HCT116 (cell line): ENCODE data around the gene MADD. TPM values are rescaled to one million over a fixed set of nuclear protein-coding genes. Genes with fewer than 3 reads are reported as not detected.

Experiments
- ATAC-seq: fragments of 200-7000 bp; cut with Tn5 transposase; 2 replicates; pipeline ENCODE4 v1.9.1; 2020; ENCODE audit warnings: mild to moderate bottlenecking, moderate library complexity
- BruUV-seq: library from RNA; stranded (reverse); fragments of 400-500 nt; replicated peaks from 2 replicates; lab custom pipeline; 2021; lab: Mats Ljungman, UMichigan
- CTCF ChIA-PET: fragments of 300-600 bp; sonication (Branson Sonifier 250); formaldehyde crosslinking; loops from one replicate; lab custom pipeline; 2021; ENCODE audit warnings: antibody characterized with exemption; lab: Charles Lee
- POLR2A ChIA-PET: fragments of 300-600, 350-600 bp; sonication (Branson Sonifier 250); formaldehyde crosslinking; loops from one replicate; lab custom pipeline; 2021; ENCODE audit warnings: antibody characterized with exemption; lab: Charles Lee
- RAD21 ChIA-PET, 2 experiments: fragments of 300-600 bp; sonication (Branson Sonifier 250); formaldehyde crosslinking; loops; one replicate each; lab custom pipeline; 2023; ENCODE audit warnings: low total read pairs in 2 of 2; ENCODE audit not compliant: uncharacterized antibody in 2 of 2, unreplicated experiment in 2 of 2, low non-redundant PET in 1 of 2; lab: Charles Lee
- DNase-seq: peaks from one replicate; pipeline ENCODE4 v3.0.0-alpha.2; 2010; ENCODE audit warnings: low read depth, low spot score
- H2AFZ ChIP-seq: fragments of 200-600 bp; shearing (Covaris generic), sonication (generic); 2 replicates; pipeline ENCODE4 v1.6.1; 2017; ENCODE audit warnings: low read depth, mixed run types, mixed read lengths, antibody characterized with exemption, low read length; ENCODE audit not compliant: poor library complexity, severe bottlenecking
- H3K27ac ChIP-seq: 2 replicates; pipeline ENCODE4 v1.5.1; 2012; ENCODE audit warnings: low read depth, low read length
- H3K27me3 ChIP-seq: fragments of 200-600 bp; sonication (generic); 2 replicates; pipeline ENCODE4 v1.6.1; 2016; ENCODE audit warnings: mixed run types, low read length, mixed read lengths; ENCODE audit not compliant: insufficient read depth
- H3K36me3 ChIP-seq, 2 experiments: fragments of 200-500 bp in 1 of 2; fragments of 200-600 bp in 1 of 2; sonication (Bioruptor generic) in 1 of 2; sonication (generic) in 1 of 2; 2 replicates each; pipeline versions ENCODE4 v1.5.1 to v1.6.1; 2014 to 2016; ENCODE audit warnings: low read length in 2 of 2, inconsistent platforms in 1 of 2, mixed read lengths in 1 of 2, mixed run types in 1 of 2; ENCODE audit not compliant: insufficient read depth in 2 of 2, control insufficient read depth in 1 of 2
- H3K4me1 ChIP-seq, 2 experiments: fragments of 200-600 bp in 1 of 2; sonication (generic) in 1 of 2; 2 replicates each; pipeline versions ENCODE4 v1.5.1 to v1.6.1; 2012 to 2017; ENCODE audit warnings: low read length in 2 of 2, inconsistent platforms in 1 of 2, mild to moderate bottlenecking in 1 of 2, mixed read lengths in 1 of 2, mixed run types in 1 of 2, moderate library complexity in 1 of 2; ENCODE audit not compliant: insufficient read depth in 2 of 2, control insufficient read depth in 1 of 2
- H3K4me2 ChIP-seq: fragments of 200-600 bp; sonication (generic); 2 replicates; pipeline ENCODE4 v1.6.1; 2017; ENCODE audit warnings: mixed run types, low read length, mixed read lengths
- H3K4me3 ChIP-seq, 2 experiments: fragments of 200-600 bp in 1 of 2; sonication (generic) in 1 of 2; replicated peaks in 1 of 2; 2 replicates each; pipeline ENCODE4 v1.5.1; 2011 to 2016; ENCODE audit warnings: low read length in 2 of 2, control low read depth in 1 of 2, low read depth in 1 of 2, mild to moderate bottlenecking in 1 of 2, mixed read lengths in 1 of 2, mixed run types in 1 of 2
- H3K79me2 ChIP-seq: fragments of 200-600 bp; sonication (generic); 2 replicates; pipeline ENCODE4 v1.6.1; 2017; ENCODE audit warnings: mild to moderate bottlenecking, mixed run types, low read length, moderate library complexity, mixed read lengths; ENCODE audit not compliant: insufficient read depth
- H3K9ac ChIP-seq: fragments of 200-600 bp; sonication (generic); 2 replicates; pipeline ENCODE4 v1.6.1; 2016; ENCODE audit warnings: low read length, mixed read lengths
- H3K9me2 ChIP-seq: fragments of 200-600 bp; sonication (generic), shearing (Covaris generic); 2 replicates; pipeline ENCODE4 v1.6.1; 2017; ENCODE audit warnings: mixed run types, mild to moderate bottlenecking, moderate library complexity; ENCODE audit not compliant: insufficient read depth
- H3K9me3 ChIP-seq, 2 experiments: fragments of 200-500 bp in 1 of 2; fragments of 200-600 bp in 1 of 2; sonication (Bioruptor generic) in 1 of 2; sonication (generic) in 1 of 2; 2 replicates each; pipeline ENCODE4 v1.6.1; 2014 to 2017; ENCODE audit warnings: low read length in 2 of 2, mixed read lengths in 2 of 2, inconsistent platforms in 1 of 2, low read depth in 1 of 2, mild to moderate bottlenecking in 1 of 2, mixed run types in 1 of 2, moderate library complexity in 1 of 2; ENCODE audit not compliant: control insufficient read depth in 1 of 2, insufficient read depth in 1 of 2
- H4K20me1 ChIP-seq: fragments of 200-600 bp; sonication (generic), shearing (Covaris generic); 2 replicates; pipeline ENCODE4 v1.6.1; 2017; ENCODE audit warnings: mixed run types, mild to moderate bottlenecking, moderate library complexity; ENCODE audit not compliant: insufficient read depth
- CBX3 ChIP-seq: IDR thresholded peaks from 2 replicates; pipeline ENCODE4 v1.6.1; 2012; ENCODE audit warnings: low read depth
- EGR1 ChIP-seq: IDR thresholded peaks from 2 replicates; pipeline ENCODE4 v1.6.1; 2012; ENCODE audit warnings: low read depth
- ELF1 ChIP-seq: IDR thresholded peaks from 2 replicates; pipeline ENCODE4 v1.6.1; 2012; ENCODE audit warnings: low read depth, borderline replicate concordance
- EZH2 ChIP-seq: fragments of 200-600 bp; sonication (generic); IDR thresholded peaks from 2 replicates; pipeline ENCODE4 v1.6.1; 2017; ENCODE audit warnings: antibody characterized with exemption, mixed run types
- EZH2phosphoT487 ChIP-seq: fragments of 200-600 bp; IDR thresholded peaks from 2 replicates; pipeline ENCODE4 v1.6.1; 2018; ENCODE audit warnings: antibody characterized with exemption, borderline replicate concordance
- POLR2AphosphoS5 ChIP-seq: IDR thresholded peaks from 2 replicates; pipeline ENCODE4 v1.6.1; 2011; ENCODE audit warnings: mild to moderate bottlenecking, low read depth, low read length, moderate library complexity
- RAD21 ChIP-seq: IDR thresholded peaks from 2 replicates; pipeline ENCODE4 v1.6.1; 2012; ENCODE audit warnings: low read depth, mild to moderate bottlenecking
- SIN3A ChIP-seq: IDR thresholded peaks from 2 replicates; pipeline ENCODE4 v1.6.1; 2012; ENCODE audit warnings: low read depth
- YY1 ChIP-seq: IDR thresholded peaks from 2 replicates; pipeline ENCODE4 v1.6.1; 2011; ENCODE audit warnings: low read length, low read depth, moderate library complexity, mild to moderate bottlenecking; ENCODE audit not compliant: insufficient replicate concordance; ENCODE audit errors: extremely low read depth
- intact Hi-C: fragments of 100-400 bp; cut with micrococcal nuclease; formaldehyde crosslinking; loops from 2 replicates; pipeline ENCODE4 v1.10.0; 2022
- total RNA-seq: library from RNA; stranded (reverse); gene quantifications from one replicate; pipeline ENCODE4 v1.2.1, GENCODE V29; 2021; ENCODE audit not compliant: unreplicated experiment
- TF ChIP-seq, protein P1 (sequence below): IDR thresholded peaks from 2 replicates; pipeline ENCODE4 v1.6.1; 2012; ENCODE audit warnings: low read depth

MADD gene
- total RNA-seq, 1 experiment from 2014 or later, result 37.1 TPM

DNA sequence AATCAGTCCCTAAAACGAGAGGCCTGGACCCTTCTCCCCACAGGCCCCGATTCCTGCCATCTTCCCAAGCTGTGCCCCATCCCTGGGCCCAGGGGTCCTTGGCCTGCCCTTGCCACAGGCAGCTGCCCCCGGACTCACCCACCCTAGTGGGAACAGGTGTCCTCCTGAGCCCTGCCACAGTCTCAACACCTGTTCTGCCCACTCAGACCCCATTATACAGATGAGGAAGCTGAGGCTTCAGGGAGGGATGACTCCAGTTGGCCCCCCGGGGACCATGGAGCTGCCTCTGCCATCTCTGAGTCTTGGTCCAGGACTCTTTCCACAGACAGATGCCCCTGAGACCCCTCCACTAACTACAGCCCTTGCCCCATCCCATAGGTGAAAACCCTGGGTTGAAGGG is 66.7 kb downstream of the MADD start (continued):
- TF ChIP-seq YY1 (no peak), ELF1 (no peak)

GRCh38 chr11:47337229-47337924 is 67.4 kb downstream of the MADD start:
- Histone ChIP-seq H3K9me2 (no peaks in the 10 kb centered on the region), H3K4me2 (peak overlapping the region; percentile 63), H3K27me3 (no peaks in the 10 kb centered on the region), H3K36me3 (no peaks in the 10 kb centered on the region), H3K27ac (peak overlapping the region; percentile 13; the same call in 1 of the 2 replicates), H3K79me2 (no peaks in the 10 kb centered on the region), H3K4me1 (peaks cover 6 to 14% of the 10 kb centered on the region in 2 experiments; a peak in 3 of 4 replicates), H3K4me3 (peak overlapping the region in 1 of 2 experiments; percentile 8; a peak in 2 of 4 replicates)
- intact Hi-C loops, result no loop called here
- DNase-seq, result peak; percentile 37
- RAD21 ChIA-PET, result no interaction called here
- CTCF ChIA-PET, result interaction anchor here (1.5 kb wide), 1 partner anchor 18 kb away, joined by 3 read pairs; no protein-coding TSS in a partner anchor
- no peak for TF ChIP-seq CBX3
- no peak for TF ChIP-seq POLR2AphosphoS5
- TF ChIP-seq EGR1, result no peak
- TF ChIP-seq SIN3A, result no peak
- no peak for TF ChIP-seq RAD21
- no peak for TF ChIP-seq EZH2
- TF ChIP-seq EZH2phosphoT487, result no peak
- TF ChIP-seq, protein P1, sequence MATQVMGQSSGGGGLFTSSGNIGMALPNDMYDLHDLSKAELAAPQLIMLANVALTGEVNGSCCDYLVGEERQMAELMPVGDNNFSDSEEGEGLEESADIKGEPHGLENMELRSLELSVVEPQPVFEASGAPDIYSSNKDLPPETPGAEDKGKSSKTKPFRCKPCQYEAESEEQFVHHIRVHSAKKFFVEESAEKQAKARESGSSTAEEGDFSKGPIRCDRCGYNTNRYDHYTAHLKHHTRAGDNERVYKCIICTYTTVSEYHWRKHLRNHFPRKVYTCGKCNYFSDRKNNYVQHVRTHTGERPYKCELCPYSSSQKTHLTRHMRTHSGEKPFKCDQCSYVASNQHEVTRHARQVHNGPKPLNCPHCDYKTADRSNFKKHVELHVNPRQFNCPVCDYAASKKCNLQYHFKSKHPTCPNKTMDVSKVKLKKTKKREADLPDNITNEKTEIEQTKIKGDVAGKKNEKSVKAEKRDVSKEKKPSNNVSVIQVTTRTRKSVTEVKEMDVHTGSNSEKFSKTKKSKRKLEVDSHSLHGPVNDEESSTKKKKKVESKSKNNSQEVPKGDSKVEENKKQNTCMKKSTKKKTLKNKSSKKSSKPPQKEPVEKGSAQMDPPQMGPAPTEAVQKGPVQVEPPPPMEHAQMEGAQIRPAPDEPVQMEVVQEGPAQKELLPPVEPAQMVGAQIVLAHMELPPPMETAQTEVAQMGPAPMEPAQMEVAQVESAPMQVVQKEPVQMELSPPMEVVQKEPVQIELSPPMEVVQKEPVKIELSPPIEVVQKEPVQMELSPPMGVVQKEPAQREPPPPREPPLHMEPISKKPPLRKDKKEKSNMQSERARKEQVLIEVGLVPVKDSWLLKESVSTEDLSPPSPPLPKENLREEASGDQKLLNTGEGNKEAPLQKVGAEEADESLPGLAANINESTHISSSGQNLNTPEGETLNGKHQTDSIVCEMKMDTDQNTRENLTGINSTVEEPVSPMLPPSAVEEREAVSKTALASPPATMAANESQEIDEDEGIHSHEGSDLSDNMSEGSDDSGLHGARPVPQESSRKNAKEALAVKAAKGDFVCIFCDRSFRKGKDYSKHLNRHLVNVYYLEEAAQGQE, result no peak
- TF ChIP-seq, all 23 proteins: peak for 0
- peak overlapping the region; percentile 16; the same call in 1 of the 2 replicates for H3K9ac ChIP-seq
- H3K9me3 ChIP-seq, result no peaks in the 10 kb centered on the region
- no TSS peak for BruUV-seq
- H2AFZ ChIP-seq, result no peak overlapping the region
- no peaks in the 10 kb centered on the region for H4K20me1 ChIP-seq
- ATAC-seq, result peak; percentile 90
- POLR2A ChIA-PET, result no interaction called here
